SU-DHL-6 (cell line): ENCODE measurements around the gene EFNA5.

Source experiments
- EZH2phosphoT487 ChIP-seq: fragments of 200-600 bp; sonication (generic), shearing (Covaris generic); conservative IDR thresholded peaks from 2 replicates; pipeline ENCODE4 v1.6.1; 2018; ENCODE audit warnings: mild to moderate bottlenecking, antibody characterized with exemption, low read length, moderate library complexity, mixed read lengths
- TF ChIP-seq, protein P1 (sequence below): fragments of 200-600 bp; sonication (generic); IDR thresholded peaks from one replicate; pipeline ENCODE4 v1.5.1; 2017; ENCODE audit warnings: antibody characterized with exemption, mild to moderate bottlenecking, low read length, moderate library complexity; ENCODE audit not compliant: insufficient read depth, poor library complexity, severe bottlenecking

DNA sequence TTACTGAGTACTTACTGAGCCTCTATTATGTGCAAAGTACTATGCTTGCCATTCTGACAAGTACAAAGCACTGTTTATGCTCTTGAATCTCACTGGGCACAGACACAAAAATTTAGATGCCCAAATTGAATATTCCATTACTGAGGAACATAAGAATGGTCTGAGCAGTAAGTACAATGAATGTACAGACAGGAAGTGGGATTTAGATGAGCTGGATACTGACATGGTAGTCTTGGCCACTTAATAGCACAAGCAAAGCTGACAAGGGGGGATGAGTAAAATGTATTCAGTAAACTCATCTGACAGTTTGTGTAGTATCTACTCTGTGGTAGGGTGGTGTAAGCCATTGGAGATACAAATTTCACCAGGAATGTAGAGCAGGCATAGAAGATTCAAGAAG, 132.4 kb downstream of the EFNA5 start:
- TF ChIP-seq, protein P1, sequence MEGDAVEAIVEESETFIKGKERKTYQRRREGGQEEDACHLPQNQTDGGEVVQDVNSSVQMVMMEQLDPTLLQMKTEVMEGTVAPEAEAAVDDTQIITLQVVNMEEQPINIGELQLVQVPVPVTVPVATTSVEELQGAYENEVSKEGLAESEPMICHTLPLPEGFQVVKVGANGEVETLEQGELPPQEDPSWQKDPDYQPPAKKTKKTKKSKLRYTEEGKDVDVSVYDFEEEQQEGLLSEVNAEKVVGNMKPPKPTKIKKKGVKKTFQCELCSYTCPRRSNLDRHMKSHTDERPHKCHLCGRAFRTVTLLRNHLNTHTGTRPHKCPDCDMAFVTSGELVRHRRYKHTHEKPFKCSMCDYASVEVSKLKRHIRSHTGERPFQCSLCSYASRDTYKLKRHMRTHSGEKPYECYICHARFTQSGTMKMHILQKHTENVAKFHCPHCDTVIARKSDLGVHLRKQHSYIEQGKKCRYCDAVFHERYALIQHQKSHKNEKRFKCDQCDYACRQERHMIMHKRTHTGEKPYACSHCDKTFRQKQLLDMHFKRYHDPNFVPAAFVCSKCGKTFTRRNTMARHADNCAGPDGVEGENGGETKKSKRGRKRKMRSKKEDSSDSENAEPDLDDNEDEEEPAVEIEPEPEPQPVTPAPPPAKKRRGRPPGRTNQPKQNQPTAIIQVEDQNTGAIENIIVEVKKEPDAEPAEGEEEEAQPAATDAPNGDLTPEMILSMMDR, result no peak
- TF ChIP-seq EZH2phosphoT487, result no peak
